BE2C (cell line): Measurements from ENCODE around the gene SIRT2.

Experiments used
- DNase-seq: peaks from one replicate; pipeline ENCODE4 v3.0.0-alpha.2; 2020
- H3K27me3 ChIP-seq: fragments of 250-450 bp; sonication (Bioruptor Pico); 2 replicates; pipeline ENCODE4 v1.5.1; 2020; ENCODE audit warnings: mild to moderate bottlenecking
- H3K36me3 ChIP-seq: fragments of 250-450 bp; sonication (Bioruptor Pico); 2 replicates; pipeline ENCODE4 v1.5.1; 2020; ENCODE audit warnings: mild to moderate bottlenecking
- H3K4me1 ChIP-seq: fragments of 250-450 bp; sonication (Bioruptor Pico); 2 replicates; pipeline ENCODE4 v1.5.1; 2020
- H3K4me3 ChIP-seq: 2 replicates; pipeline ENCODE4 v1.5.1; 2011; ENCODE audit warnings: low read depth, low read length
- H3K9me3 ChIP-seq: fragments of 250-450 bp; sonication (Bioruptor Pico); 2 replicates; pipeline ENCODE4 v1.5.1; 2020
- CTCF ChIP-seq: IDR thresholded peaks from 2 replicates; pipeline ENCODE4 v1.5.1; 2012; ENCODE audit warnings: mild to moderate bottlenecking, low read depth, low read length

The SIRT2 gene

GRCh38 chr19:38901683-38902082 is 2.3 kb upstream of the SIRT2 start:
- H3K4me1 ChIP-seq = peaks cover 4% of the 10 kb centered on the region; the same call in 1 of the 2 replicates
- H3K36me3 ChIP-seq = peaks cover 12% of the 10 kb centered on the region
- TF ChIP-seq CTCF = no peak
- no peak overlapping the region for H3K4me3 ChIP-seq
- no peaks in the 10 kb centered on the region; the same call in 1 of the 2 replicates for H3K9me3 ChIP-seq
- no peak for DNase-seq
- H3K27me3 ChIP-seq = no peaks in the 10 kb centered on the region

- Histone ChIP-seq H3K27me3 (no peaks in the 10 kb centered on the region), H3K9me3 (no peaks in the 10 kb centered on the region; the same call in 1 of the 2 replicates), H3K36me3 (peaks cover 9% of the 10 kb centered on the region), H3K4me1 (peaks cover 4% of the 10 kb centered on the region; the same call in 1 of the 2 replicates), H3K4me3 (peak overlapping the region; percentile 81)
- TF ChIP-seq CTCF = no peak
- no peak for DNase-seq
Measured at GRCh38 chr19:38900743-38901190, 1.3 kb upstream of the SIRT2 start.

GRCh38 chr19:38900202-38900629 is 798 bp upstream of the SIRT2 start:
- peak overlapping the region; percentile 81 for H3K4me3 ChIP-seq
- peaks cover 4% of the 10 kb centered on the region; the same call in 1 of the 2 replicates for H3K4me1 ChIP-seq
- no peaks in the 10 kb centered on the region; the same call in 1 of the 2 replicates for H3K9me3 ChIP-seq
- no peaks in the 10 kb centered on the region for H3K27me3 ChIP-seq
- no peak for DNase-seq
- peaks cover 4% of the 10 kb centered on the region; the same call in 1 of the 2 replicates for H3K36me3 ChIP-seq
- TF ChIP-seq CTCF = no peak

GRCh38 chr19:38898788-38899446 is 501 bp downstream of the SIRT2 start:
- no peak for DNase-seq
- no peaks in the 10 kb centered on the region for H3K27me3 ChIP-seq
- H3K36me3 ChIP-seq = no peaks in the 10 kb centered on the region
- peaks cover 4% of the 10 kb centered on the region; the same call in 1 of the 2 replicates for H3K4me1 ChIP-seq
- H3K4me3 ChIP-seq = peak overlapping the region; percentile 81
- no peaks in the 10 kb centered on the region; the same call in 1 of the 2 replicates for H3K9me3 ChIP-seq
- TF ChIP-seq CTCF = no peak

- H3K9me3 ChIP-seq = no peaks in the 10 kb centered on the region
- H3K4me1 ChIP-seq = peaks cover 4% of the 10 kb centered on the region; the same call in 1 of the 2 replicates
- no peak for TF ChIP-seq CTCF
- no peaks in the 10 kb centered on the region for H3K27me3 ChIP-seq
- DNase-seq = no peak
- H3K36me3 ChIP-seq = no peaks in the 10 kb centered on the region
- H3K4me3 ChIP-seq = no peak overlapping the region
Measured at GRCh38 chr19:38894968-38895367, 4.5 kb downstream of the SIRT2 start.

GRCh38 chr19:38893341-38893771 is 6.1 kb downstream of the SIRT2 start:
- TF ChIP-seq CTCF = no peak
- Histone ChIP-seq H3K4me3 (no peak overlapping the region), H3K36me3 (0 out of 2 replicates have a peak, but pooled peaks cover 3% of the 10 kb centered on the region), H3K4me1 (no peaks in the 10 kb centered on the region; the same call in 1 of the 2 replicates), H3K27me3 (no peaks in the 10 kb centered on the region), H3K9me3 (no peaks in the 10 kb centered on the region)
- no peak for DNase-seq
